Measurements from ENCODE around the gene TEX54.

Gene TEX54

DNA sequence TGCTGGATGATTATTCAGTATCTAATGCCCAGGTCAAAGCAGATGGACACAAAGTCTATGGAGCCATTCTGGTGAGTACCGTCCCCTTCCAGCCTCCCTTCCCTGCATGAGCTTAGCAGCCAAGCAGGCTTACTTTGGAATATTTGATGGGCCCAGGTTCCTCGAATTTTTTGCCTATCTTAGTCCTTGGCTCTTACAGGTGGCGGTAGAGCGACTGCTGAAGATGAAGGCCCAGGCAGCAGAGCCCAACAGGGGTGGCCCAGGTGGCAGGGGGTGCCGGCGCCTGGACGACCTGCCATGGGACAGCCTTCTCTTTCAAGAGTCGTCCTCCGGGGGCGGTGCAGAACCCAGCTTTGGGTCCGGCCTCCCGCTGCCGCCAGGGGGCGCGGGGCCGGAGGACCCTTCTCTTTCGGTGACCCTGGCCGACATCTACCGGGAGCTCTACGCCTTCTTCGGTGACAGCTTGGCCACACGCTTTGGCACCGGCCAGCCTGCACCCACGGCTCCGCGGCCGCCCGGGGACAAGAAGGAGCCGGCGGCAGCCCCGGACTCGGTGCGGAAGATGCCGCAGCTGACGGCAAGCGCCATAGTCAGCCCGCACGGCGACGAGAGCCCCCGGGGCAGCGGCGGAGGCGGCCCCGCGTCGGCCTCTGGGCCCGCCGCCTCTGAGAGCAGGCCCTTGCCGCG, 46.2 kb downstream of the TEX54 start:
- peak; percentile 87 to 88 for DNase-seq

- no peak for DNase-seq
These were observed 49.9 kb downstream of the TEX54 start for GRCh38 chr11:62782753-62783152.

Data from stimulated activated CD4-positive, alpha-beta T cell treated with anti-CD3 and anti-CD28 coated beads, Interleukin-2, amount 100 ng/mL, for 24 hours (primary cell).